HFFc6 (cell line): ENCODE results near the gene SFSWAP. TPM values are rescaled to one million over a fixed set of nuclear protein-coding genes. Genes with fewer than 3 reads are reported as not detected.

Experiments used
- DNase-seq: peaks from one replicate; pipeline ENCODE4 v3.0.0-alpha.2; 2018
- H3K27ac Mint-ChIP-seq: 2 replicates; pipeline ENCODE4 v1.8.0; 2020; ENCODE audit warnings: mild to moderate bottlenecking, mixed read lengths
- H3K27me3 Mint-ChIP-seq: 2 replicates; pipeline ENCODE4 v1.8.0; 2021; ENCODE audit warnings: mild to moderate bottlenecking, moderate library complexity, mixed read lengths; ENCODE audit not compliant: insufficient read depth
- H3K36me3 Mint-ChIP-seq: 2 replicates; pipeline ENCODE4 v1.8.0; 2021; ENCODE audit warnings: low read depth, mixed read lengths
- H3K4me1 Mint-ChIP-seq: 2 replicates; pipeline ENCODE4 v1.8.0; 2020; ENCODE audit warnings: low read depth, mixed read lengths
- H3K4me3 Mint-ChIP-seq: 2 replicates; pipeline ENCODE4 v1.8.0; 2020; ENCODE audit warnings: mild to moderate bottlenecking, moderate library complexity, mixed read lengths
- H3K9me3 Mint-ChIP-seq: 2 replicates; pipeline ENCODE4 v1.8.0; 2020; ENCODE audit warnings: mild to moderate bottlenecking, mixed read lengths
- total RNA-seq, 6 experiments: library from RNA; stranded (reverse); fragmentation: NEBNext Ultra II Directional; extraction: Animal tissue kit (Norgen Biotek cat#: 25700); gene quantifications; 2 replicates in 1 of 6; 3 replicates in 5 of 6; pipeline ENCODE4 v1.2.3, GENCODE V29; 2021
- TF ChIP-seq, protein P1 (sequence below): fragments of 200-600 bp; sonication (generic); IDR thresholded peaks from 2 replicates; pipeline ENCODE4 v1.5.0; 2021; ENCODE audit warnings: antibody characterized with exemption, mild to moderate bottlenecking

SFSWAP gene
- total RNA-seq, 6 experiments from 2014 or later: 23.9 to 32.4 (median 28.8) TPM

DNA sequence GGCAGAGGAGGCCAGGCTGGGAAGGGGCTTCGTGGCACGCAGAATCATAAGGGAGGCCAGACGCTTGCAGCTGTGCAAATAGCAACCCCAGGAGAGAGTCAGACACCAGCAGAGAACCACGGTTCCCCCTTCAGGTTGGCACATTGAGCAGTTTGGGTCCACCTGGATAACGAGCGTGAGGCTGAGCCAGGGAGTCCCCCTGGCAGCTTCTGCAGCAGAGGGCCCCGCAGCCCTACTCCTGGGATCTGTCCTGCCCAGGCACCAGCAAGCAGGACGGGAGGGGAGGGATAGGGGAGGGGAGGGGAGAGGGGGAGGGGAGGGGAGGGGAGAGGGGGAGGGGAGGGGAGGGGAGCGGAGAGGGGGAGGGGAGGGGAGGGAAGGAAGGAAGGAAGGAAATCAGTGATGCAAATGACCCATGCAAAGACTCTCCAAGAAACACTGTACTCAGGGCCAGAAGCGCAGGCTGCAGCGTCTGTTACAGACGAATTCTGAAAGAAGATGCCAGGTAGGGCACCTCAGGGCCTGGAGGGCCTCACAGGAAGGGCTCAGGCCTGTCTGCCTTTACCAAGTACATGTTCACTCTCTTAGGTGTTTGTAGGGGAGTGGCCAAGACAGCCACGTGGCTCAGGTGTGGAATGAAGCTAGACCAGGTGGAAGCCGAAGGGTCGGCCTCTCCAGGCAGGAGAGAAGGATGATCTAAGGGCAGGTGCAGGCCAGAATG, 85.0 kb downstream of the SFSWAP start:
- Mint-ChIP-seq H3K4me3 (no peak overlapping the region), H3K27me3 (no peaks in the 10 kb centered on the region; the same call in 1 of the 2 replicates)

DNA sequence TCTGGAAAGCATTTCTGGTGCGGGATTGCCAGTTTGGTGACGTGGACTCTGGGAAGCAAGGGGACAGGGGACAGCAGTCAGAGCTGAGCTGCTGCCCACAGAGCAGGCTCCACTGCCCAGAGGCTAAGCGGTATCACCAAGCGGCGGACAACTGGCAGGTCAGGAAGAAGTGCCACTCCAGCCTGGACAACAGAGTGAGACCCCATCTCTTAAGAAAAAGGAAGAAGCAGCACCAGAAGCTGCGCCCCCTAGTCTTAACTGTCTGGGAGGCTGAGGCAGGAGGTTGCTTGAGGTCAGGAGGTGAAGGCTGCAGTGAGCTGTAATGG, 85.5 kb downstream of the SFSWAP start:
- no peak overlapping the region for H3K27ac Mint-ChIP-seq
- H3K4me1 Mint-ChIP-seq: peaks cover 8% of the 10 kb centered on the region
- TF ChIP-seq, protein P1, sequence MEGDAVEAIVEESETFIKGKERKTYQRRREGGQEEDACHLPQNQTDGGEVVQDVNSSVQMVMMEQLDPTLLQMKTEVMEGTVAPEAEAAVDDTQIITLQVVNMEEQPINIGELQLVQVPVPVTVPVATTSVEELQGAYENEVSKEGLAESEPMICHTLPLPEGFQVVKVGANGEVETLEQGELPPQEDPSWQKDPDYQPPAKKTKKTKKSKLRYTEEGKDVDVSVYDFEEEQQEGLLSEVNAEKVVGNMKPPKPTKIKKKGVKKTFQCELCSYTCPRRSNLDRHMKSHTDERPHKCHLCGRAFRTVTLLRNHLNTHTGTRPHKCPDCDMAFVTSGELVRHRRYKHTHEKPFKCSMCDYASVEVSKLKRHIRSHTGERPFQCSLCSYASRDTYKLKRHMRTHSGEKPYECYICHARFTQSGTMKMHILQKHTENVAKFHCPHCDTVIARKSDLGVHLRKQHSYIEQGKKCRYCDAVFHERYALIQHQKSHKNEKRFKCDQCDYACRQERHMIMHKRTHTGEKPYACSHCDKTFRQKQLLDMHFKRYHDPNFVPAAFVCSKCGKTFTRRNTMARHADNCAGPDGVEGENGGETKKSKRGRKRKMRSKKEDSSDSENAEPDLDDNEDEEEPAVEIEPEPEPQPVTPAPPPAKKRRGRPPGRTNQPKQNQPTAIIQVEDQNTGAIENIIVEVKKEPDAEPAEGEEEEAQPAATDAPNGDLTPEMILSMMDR: no peak
- no peak for DNase-seq
- peaks cover 13% of the 10 kb centered on the region; the same call in 1 of the 2 replicates for H3K36me3 Mint-ChIP-seq
- H3K27me3 Mint-ChIP-seq: peaks cover 2% of the 10 kb centered on the region; the same call in 1 of the 2 replicates
- no peak overlapping the region for H3K4me3 Mint-ChIP-seq
- no peaks in the 10 kb centered on the region for H3K9me3 Mint-ChIP-seq

More for the DNA sequence above, 85.0 kb downstream of the SFSWAP start:
- Mint-ChIP-seq H3K36me3 (peaks cover 13% of the 10 kb centered on the region), H3K9me3 (no peaks in the 10 kb centered on the region), H3K4me1 (peaks cover 8% of the 10 kb centered on the region), H3K27ac (no peak overlapping the region)
- TF ChIP-seq, protein P1: no peak
- no peak for DNase-seq

DNA sequence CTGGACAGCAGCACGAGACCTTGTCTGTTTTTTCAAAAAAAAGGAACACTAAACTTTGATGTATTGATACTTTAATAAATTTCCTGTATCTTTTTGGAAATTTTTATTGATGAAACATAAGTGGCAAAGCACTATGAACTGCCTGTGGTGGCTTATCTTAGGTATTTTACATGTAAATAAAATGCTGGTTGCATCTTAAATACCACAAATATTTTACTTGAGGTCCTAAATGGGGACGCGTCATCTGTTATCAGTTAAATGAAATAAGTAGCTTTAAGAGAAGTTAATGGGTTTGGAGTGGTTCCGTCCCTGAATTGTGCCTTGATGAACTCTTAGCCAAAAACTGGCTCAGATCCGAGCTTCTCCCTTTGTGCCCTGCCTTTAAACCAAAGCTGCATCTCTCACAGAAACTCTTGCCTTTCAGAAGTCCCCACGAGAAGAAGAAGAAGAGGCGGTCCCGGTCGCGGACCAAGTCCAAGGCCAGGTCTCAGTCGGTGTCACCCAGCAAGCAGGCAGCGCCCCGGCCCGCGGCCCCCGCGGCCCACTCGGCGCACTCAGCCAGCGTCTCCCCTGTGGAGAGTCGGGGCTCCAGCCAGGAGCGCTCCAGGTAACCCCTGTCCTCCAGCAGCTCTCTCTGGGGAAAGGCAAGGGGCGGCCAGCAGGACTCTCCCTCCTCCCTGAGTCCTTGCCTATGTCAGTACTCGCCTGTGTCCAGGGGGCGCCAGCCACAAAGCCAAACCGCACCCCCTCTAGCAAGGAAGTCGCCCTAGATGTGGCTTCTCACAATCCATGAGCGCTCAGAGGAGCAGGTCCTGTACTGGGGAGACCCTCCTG, 86.1 kb downstream of the SFSWAP start:
- DNase-seq: no peak
- H3K27ac Mint-ChIP-seq: peak overlapping the region; percentile 42; the same call in 1 of the 2 replicates
- H3K36me3 Mint-ChIP-seq: peaks cover 13% of the 10 kb centered on the region; the same call in 1 of the 2 replicates
- TF ChIP-seq, protein P1: peak; percentile 22; the same call in 1 of the 2 replicates
- H3K4me3 Mint-ChIP-seq: no peak overlapping the region
- no peaks in the 10 kb centered on the region for H3K9me3 Mint-ChIP-seq
- H3K27me3 Mint-ChIP-seq: peaks cover 2% of the 10 kb centered on the region; the same call in 1 of the 2 replicates
- H3K4me1 Mint-ChIP-seq: peaks cover 8% of the 10 kb centered on the region

DNA sequence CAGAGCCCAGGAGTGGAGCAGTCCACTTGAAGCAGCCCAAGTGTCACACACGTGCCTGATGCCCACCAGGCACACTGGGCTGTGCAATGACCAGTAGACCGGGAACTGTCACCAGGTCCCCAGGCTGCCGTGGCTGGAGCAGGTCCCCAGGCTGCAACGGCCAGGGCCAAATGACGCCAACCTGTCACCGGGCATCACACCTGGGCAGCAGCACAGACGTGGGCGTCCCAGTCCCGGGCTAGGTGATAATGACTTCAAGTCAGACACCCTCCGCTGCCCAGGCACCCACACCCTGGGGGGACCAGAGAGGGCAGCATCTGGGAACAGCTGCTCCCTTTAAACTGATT, 86.7 kb downstream of the SFSWAP start:
- DNase-seq: no peak
- H3K9me3 Mint-ChIP-seq: no peaks in the 10 kb centered on the region
- H3K4me3 Mint-ChIP-seq: no peak overlapping the region
- TF ChIP-seq, protein P1: no peak
- H3K27me3 Mint-ChIP-seq: peaks cover 2% of the 10 kb centered on the region; the same call in 1 of the 2 replicates
- H3K27ac Mint-ChIP-seq: no peak overlapping the region
- H3K36me3 Mint-ChIP-seq: peaks cover 13% of the 10 kb centered on the region; the same call in 1 of the 2 replicates
- peaks cover 8% of the 10 kb centered on the region for H3K4me1 Mint-ChIP-seq

GRCh38 chr12:131799195-131799594, 88.3 kb downstream of the SFSWAP start:
- TF ChIP-seq, protein P1: no peak
- Mint-ChIP-seq H3K27me3 (peaks cover 2% of the 10 kb centered on the region; the same call in 1 of the 2 replicates), H3K9me3 (no peaks in the 10 kb centered on the region), H3K36me3 (peaks cover 13% of the 10 kb centered on the region; the same call in 1 of the 2 replicates), H3K27ac (no peak overlapping the region), H3K4me3 (no peak overlapping the region), H3K4me1 (peaks cover 6% of the 10 kb centered on the region)
- DNase-seq: no peak
